Activated T-cell treated with anti-CD3 and anti-CD28 coated beads, Interleukin-2, amount 50 U/mL, for 48 hours (primary cell): ENCODE results near the gene MKI67.
A peak's percentile ranks its signal among the peaks of the same experiment; 100 is the strongest.
"Not testable (repeated sequence)": the region's sequence is repeated elsewhere in the genome, so short reads cannot be mapped to it uniquely, and the experiment has no call there.

Experiments
- DNase-seq, 2 experiments: peaks; one replicate each; pipeline ENCODE4 v3.0.0-alpha.2; 2020

Gene MKI67

GRCh38 chr10:128103229-128103714 lies 23.0 kb downstream of the MKI67 start:
- DNase-seq, result peak in 1 of 2 experiments; percentile 29

- no peak for DNase-seq
Observed at GRCh38 chr10:128102480-128103228, 23.6 kb downstream of the MKI67 start.

- no peak for DNase-seq
Observed at GRCh38 chr10:128101901-128102300, 24.3 kb downstream of the MKI67 start.

GRCh38 chr10:128099901-128100300 lies 26.3 kb downstream of the MKI67 start:
- DNase-seq, result no peak

GRCh38 chr10:128098631-128099030 lies 27.6 kb downstream of the MKI67 start:
- no peak for DNase-seq

DNA sequence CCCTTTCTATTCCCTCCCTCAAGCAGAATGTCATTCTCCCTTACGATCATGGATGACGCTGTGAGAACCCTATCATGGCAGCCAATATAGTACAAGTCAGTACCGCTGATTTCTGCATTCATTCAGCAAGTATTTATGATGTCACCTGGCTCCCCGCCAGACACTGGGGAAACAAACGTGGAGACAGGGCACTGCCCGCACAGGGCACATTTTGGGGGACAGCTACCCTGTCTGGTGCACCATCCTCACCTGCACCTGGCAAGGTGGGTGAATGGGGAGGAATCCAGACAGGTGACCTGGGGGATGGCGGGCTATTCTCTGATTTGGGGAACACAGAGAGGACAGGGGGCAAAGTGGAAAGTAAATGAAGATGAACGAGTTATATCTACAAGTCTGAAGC lies 28.4 kb downstream of the MKI67 start:
- DNase-seq, result peak in 1 of 2 experiments; percentile 20

- DNase-seq, result no peak
Observed at GRCh38 chr10:128096486-128097199, 29.6 kb downstream of the MKI67 start.

DNA sequence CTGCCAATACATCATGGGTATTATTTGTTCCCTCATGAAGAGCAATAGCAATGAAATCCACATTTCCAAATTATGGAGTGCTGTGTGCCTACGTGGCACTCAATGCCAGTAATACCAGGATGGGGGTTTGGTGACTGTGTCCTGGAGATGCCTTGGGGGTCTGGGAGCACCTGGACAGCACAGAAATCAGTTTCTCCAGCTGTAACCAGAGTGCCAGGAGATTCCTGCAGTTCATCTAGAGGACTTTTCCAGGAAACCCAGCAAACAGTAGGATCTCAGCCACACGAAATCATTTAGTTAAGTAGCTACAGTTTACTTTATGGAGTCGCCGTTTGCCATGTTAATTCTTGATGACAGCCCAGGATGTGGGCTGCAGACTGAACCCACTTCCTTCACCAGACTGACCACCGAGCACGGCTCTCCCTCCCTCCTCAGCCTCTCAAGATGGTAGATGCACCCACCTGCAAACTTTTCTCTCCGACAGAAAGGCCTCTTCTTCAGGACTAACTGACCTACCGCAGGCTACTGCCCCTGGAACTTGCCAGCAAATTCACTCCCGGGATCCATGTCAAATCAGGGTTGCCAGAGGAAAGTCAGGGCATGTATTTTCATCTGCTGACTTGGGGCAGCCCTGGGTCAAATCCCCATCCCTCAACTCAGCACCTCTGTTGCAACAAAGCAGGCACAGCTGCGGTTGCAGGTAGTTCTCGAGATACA lies 30.3 kb downstream of the MKI67 start:
- no peak for DNase-seq

DNA sequence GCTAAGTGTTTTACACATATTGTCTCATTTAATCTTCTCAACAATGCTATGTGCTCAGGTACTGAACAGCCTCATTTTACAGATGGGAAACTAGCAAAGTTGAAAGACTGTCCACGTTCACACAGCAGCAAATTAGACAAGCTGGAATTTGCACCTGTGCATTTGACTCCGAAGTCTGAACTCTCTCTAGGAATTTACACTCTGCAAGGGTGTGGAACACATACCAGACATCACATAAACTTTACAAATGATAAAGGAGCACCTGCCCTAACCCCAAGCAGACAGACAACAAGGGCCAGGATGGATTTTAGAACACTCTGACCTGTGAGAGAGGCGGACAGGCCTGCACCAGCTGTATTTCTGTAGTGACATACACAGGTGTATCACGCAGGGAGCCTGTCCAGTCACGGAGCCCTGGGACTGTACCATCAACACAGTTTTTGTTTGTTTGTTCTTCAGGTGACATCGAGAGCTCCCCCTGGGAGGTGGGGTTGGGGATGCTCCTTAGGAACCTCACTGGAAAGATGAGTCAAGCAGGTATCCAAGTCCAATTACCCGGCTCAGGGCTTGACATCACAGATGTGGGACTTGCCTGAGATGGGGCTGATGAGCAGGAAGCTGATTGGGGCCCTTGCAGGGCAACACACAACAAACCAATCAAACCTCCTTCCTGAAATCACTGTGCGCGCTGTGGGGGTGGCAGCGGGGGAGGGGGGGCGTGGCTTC lies 31.0 kb downstream of the MKI67 start:
- DNase-seq, result peak; percentile 46 to 53

GRCh38 chr10:128094596-128094995 lies 31.6 kb downstream of the MKI67 start:
- not testable (repeated sequence) for DNase-seq

- DNase-seq, result no peak
Observed at GRCh38 chr10:128092454-128092853, 33.8 kb downstream of the MKI67 start.

DNA sequence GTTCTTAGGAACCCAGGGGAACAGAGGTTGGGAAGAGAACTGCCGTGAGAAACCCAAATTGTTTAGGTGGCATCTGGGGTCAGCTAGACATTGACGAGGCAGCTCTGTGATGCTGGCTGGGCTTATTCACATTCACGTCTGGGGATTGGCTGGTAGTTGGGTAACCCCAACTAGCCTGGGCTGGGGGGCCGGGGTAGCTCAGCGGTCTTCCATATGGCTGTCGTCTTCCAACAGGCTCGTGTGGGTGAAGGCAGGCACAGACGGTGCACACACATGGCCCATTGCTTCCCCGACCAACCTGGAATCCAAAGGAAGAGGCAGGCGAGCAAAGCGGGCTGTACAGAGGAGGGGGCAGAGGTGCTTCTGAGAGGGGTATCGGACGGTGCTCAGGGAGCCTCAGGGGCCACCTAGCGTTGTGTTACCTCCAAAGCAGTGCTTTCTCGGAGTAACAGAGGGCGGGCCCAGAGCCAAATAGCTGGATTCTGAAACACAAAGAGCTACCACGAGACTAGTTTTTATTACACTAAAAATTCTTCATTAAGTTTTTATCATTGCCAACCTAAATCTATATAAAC lies 34.5 kb downstream of the MKI67 start:
- peak in 1 of 2 experiments; percentile 15 for DNase-seq

GRCh38 chr10:128087884-128088709 lies 38.1 kb downstream of the MKI67 start:
- DNase-seq, result peak in 1 of 2 experiments; percentile 23

DNA sequence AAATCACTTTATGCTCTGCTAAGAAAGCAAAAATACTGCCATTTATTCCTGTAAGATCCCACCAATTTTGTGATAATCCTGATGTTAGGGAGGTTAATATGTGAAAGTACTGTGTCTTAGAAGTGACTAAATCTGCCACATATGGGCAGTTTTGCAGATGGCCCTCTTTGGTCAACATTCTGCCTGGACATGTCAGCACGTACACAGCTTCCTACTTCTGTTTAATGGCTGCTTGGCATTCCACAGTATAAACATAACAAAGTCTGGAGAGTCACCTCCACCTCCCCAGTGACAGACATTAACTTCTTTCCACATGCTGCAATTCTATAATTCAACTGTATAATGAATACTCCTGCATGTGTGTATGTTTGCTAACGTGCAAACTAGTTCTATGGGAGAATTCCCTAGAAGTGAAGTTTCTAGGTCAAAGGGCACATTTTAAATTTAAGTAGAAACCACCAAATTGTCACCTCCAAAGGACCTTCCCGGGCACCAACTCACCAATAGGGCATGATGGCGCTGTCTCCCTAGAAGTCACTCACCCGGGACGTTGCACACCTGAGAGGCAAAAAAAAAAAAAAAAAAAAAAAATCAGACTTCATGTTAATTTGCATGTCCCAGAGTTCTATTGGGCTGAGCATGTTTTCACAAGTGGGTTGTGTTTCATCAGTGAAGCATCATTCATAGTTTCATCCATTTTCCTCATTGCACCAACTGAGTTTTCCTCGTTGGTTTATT lies 38.9 kb downstream of the MKI67 start:
- DNase-seq, result no peak

- peak in 1 of 2 experiments; percentile 16 for DNase-seq
Observed at GRCh38 chr10:128086003-128086863, 40.0 kb downstream of the MKI67 start.

DNA sequence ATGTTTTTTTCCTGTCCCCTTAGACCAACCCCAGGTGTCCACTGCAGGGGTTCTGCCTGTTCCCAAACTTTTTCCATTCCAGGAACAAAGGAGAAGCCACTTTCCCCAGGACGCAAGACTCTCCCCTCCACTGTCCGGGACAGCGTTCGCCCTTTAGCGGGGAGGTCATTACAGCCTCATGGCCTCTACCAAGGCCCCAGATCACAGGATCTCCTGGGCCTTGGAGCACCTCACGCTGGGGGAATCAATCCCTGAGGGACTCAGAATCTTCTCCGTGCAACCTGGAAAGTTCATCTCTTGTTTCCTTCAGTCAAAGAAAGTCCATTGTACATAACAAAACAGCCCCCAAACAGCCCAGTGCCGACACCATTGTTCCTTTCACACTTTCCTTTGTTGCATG lies 41.2 kb downstream of the MKI67 start:
- DNase-seq, result peak in 1 of 2 experiments; percentile 13

GRCh38 chr10:128084364-128084763 lies 41.9 kb downstream of the MKI67 start:
- peak in 1 of 2 experiments; percentile 13 for DNase-seq

DNA sequence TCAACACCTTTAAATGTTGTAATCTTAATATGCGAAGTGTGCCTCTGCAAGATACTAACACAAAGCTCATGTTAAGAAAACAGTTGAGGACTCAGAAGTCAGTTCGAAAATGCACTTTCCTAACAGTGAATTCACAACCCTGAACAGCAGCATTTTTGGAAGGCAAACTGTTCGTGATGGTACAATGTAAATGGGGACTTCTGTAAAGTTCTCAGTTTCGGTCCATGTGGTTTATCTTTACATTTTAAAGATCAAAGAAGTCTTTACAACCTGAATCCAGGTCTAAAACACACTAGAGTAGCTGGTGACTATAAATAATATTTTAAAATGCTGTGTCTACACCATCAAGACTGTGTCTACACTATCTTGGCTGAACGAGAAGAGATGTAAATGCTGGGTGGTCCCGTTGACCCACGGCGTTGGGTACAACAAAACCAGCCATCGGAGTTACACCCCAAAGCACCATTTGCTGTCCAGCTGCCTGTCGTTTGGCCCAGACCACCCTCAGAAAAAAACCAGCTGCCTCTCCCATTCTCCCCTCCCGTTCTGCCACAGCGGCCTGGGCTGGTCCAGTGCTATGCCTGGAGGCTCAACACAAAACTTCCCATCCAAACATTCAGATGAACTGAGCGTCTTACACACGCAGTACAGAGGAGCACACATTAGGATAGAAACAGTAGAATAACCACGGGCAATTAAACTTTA lies 42.9 kb downstream of the MKI67 start:
- no peak for DNase-seq

GRCh38 chr10:128081720-128082119 lies 44.5 kb downstream of the MKI67 start:
- no peak for DNase-seq
